Effector CD8-positive, alpha-beta T cell (primary cell): Measurements from ENCODE around the gene STKLD1.

Experiments
- DNase-seq: peaks from one replicate; lab custom pipeline; 2025; lab: John Stamatoyannopoulos, UW

Gene STKLD1

DNA sequence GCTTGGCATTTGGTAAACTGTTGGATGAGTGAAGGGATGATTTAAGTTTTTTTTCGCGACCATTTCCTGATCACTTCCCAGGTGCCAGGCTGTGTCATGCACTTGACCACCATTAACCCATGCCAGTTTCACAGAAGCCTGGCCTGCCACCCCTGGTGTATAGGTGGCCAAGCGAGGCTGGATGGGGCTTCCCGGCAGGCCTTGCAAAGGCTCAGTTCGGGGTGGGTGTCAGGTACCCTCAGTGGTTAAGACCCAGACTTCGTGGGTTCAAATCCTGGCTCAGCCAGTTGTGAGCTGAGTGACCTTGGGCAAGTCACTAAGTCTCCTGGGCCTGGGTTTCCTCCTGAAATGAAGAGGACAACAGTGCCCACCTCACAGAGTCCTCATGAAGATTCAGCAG lies 30.6 kb upstream of the STKLD1 start:
- DNase-seq = no peak

DNA sequence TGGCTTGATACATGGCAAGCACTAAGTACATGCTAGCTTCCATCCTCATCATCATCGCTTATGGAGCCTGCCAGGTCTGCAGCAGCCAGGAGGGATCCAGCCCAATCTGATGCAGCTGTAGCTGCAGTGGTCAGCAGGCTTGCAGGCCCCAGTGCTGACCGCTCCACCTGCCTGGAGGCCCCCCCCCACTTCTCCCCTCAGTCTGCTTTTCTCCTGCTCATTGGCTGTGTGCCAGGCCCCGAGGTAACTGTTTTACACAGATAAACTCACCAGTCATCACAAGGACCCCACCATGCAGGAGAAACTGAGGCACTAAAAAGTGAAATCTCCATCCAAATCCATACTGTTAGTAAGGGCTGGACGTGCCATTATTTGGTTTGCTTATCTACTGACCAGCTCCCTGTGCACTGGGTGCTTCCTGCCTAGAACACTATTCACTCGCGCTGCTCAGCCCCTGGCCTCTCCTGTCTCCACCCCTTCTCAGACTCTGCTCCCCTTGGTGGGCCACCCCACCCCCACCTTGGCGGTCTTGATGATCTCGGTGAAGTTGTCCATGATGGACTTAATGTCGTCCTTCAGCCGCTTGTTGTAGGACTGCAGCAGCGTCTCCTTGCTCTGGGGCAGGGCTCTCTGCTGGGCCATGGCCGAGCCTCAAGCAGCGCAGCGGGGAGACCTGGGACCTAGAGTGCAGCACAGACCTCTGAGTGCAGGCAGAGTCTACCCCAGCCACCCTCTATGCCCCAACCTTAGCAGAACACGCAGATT lies 30.0 kb upstream of the STKLD1 start:
- DNase-seq = no peak

DNA sequence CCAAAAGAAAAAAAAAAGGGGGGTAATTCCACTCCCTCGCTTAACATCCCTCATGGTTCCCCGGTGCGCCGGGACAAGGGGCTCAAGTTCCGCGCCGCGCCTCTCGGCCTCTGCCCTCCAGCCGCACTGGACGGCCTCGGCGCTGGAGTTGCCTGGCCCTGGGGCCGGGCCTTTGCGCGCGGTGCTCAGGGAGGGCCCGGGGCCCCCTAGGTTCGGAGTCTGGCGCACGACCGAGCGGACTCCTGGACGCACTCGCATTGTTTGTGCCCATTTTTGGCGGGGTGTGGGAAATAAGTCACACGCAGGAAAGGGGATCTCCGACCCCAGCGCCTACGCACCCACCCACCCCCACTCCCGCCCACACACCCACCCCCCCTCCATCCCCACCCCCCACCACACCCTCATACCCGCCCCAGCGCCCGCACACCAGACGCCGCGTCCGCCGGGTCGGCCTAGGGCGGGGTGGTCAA lies 28.6 kb upstream of the STKLD1 start:
- DNase-seq = peak; percentile 55

DNA sequence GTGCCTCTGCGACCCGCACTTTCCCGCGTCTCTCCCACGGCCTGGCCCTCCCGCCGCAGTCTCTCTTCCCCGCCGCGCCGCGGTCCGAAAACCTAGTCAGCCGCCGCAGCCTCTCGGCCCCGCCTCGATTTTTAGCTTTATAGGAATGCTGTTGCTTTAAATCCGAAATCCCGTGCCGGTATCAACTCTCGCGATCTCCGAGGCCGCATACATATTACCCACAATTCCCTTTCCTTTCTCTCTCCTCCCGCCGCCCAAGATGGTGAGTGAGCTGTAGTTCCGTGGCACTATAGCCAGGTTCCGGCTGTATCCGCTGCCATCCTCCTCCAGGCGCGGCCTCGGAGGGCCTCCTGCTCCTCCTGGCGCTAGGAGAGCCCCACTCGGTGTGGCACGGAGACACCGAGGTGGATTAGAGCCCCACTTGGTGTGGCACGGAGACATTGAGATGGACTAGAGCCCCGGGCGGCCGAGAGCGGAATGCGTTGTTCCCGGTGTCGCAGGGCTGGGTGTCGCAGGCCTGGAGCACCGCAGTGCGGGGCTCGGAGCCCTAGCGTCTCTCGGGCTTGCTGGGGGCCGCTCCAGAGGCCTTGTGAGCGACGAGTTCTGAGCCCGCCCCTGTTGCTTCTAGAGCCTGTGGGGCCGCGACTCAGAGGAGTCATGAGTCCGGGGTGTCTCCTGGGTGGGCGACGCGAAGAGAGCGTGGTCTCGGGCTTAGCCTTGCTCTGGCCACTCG lies 28.0 kb upstream of the STKLD1 start, which contains the start of the genes MED22 and RPL7A:
TSS of gene MED22 (minus strand) at position 147 of the 733 bp plus-strand sequence. CDS start 1,469 bp downstream, outside the sequence.
TSS of gene RPL7A (plus strand) at position 234 of the 733 bp plus-strand sequence. CDS start at position 260, 26 bp downstream.
- peak; percentile 83 for DNase-seq

DNA sequence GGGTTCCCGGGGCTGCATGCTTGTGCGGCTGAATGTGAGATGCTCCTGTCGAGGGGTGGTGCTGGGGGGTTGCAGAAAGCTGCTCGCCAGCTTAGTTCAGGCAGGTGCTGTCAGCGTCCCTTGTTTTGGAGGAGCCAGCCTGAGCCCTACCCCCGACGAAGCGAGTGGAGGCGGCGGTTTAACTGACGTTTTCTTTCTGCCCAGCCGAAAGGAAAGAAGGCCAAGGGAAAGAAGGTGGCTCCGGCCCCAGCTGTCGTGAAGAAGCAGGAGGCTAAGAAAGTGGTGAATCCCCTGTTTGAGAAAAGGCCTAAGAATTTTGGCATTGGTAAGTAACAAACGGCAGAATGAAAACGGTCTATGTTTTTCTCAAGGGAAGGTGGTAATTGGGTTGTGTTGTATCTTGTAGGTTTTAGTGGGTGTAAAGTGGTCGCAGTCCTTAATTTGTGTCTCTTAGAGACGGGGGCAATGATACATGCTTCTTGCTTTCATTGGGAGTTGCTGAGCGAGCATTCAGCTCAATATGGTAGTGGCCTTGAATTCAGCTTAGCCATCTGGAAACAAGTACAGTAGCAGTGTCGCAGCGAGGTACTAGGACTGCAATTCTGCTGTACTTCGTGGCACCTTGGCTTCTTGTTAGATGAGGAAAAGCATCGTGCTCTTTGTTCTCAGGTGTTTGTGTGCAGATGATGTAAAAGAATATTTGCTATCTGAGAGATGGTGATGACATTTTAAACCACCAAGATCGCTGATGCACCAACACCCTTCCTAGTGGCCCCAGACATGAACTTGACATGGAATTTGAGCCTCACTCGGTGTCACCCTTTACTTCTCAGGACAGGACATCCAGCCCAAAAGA lies 27.2 kb upstream of the STKLD1 start:
- DNase-seq = no peak

DNA sequence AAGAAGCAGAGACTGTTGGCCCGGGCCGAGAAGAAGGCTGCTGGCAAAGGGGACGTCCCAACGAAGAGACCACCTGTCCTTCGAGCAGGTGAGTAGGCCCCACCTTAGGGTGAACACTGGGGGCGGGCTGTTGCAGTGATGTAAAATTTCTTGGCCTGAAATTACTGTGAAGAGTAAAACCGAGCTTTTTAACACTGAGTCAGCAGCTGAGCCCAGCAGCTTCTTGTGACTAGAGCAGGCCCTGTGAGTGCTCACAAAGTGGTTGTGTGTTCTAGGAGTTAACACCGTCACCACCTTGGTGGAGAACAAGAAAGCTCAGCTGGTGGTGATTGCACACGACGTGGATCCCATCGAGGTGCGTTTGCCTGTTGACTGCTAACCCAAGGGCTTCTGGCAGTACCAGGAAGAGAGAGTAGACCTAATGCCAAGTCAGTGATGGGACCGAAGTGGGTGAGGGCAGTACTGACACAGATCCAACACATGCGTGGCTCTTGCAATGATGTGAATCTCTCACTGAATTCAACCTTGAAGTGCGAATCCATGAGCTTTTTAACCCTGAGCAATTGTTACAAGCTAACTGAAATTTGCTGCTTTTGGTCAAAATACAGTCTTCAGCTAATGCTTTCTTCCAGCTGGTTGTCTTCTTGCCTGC lies 26.1 kb upstream of the STKLD1 start:
- DNase-seq = no peak

DNA sequence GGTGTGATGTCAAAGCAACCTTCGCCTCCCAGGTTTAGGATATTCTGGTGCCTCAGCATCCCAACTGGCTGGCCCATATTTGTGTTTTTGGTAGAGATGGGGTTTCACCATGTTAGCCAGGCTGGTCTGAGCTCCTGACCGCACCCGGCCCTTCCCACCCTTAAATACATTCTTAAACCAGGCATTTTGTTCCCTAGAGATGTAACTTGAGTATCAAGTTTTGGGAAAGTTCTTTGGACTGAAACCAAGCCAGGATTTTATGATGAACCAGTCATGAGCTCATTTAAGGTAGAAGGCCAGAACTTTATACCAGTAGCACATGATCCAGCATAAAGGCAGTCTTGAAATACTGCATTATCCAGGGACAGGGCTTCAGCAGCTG lies 24.6 kb upstream of the STKLD1 start:
- no peak for DNase-seq

DNA sequence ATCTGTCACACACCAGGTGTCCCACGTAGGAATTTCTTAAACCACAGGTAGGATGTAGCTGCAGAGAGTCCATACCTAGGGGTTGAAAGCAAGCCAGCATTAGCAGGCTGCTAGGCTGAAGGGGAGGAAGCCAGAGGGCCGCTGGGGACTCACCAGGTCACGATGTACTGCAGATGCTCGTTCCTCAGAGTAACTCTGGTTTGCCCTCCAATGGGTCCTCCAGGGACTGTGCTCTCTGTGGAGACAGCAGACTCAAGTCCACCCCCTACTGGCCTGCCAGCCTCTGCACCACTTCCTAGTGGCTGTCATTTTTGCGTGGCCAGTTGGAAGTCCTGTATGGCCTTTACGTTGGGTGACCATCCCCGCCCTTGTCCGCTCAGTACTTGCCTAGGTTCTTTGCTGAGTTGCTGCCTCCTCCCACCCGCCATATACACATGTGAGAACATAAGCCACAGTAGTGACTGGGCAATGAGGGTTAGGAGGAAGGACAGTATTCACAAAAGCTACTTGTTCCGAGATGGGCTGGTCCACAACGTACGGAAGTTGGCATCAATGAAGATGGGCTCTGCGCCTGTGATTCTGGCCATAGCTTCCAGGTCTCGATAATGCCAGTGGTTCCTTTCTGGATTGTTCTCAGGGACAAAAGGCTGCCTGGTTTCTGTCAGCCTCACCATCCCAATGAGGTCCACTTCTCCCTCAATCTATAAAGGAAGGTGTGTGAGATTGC lies 24.1 kb upstream of the STKLD1 start:
- DNase-seq = no peak

DNA sequence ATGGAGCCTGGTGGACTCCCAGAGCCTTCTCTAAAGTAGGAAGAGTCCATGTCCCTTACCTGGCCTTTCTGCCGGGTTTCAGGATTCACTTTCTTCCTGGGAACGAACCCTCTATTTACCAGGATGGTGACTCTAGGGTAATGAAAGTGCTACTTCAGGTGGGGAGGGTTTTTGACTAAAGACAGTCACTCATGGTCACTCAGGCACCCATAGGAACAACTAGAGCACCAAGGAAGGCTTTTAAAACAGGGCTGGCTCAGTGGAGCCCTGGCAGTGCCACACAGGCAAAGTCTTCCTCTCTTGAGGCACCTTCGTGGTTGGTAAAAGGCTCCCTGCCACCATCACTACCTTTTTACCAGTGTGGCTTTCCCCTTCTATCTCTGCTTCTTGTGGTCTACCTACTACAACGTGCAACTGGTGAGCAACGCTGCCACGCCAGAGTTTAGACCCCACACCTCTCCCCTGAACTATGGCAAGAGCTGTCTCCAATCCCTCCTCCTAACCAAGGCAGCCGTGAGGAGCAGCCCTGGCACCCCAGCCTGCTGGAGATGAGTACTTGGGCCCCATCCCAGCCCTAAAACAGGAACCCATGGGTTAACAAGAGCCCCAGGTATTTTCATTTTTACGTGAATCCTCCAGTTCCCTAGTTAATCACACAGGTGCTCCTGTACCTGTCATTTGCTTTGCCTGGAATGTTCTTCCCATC lies 23.4 kb upstream of the STKLD1 start:
- no peak for DNase-seq

DNA sequence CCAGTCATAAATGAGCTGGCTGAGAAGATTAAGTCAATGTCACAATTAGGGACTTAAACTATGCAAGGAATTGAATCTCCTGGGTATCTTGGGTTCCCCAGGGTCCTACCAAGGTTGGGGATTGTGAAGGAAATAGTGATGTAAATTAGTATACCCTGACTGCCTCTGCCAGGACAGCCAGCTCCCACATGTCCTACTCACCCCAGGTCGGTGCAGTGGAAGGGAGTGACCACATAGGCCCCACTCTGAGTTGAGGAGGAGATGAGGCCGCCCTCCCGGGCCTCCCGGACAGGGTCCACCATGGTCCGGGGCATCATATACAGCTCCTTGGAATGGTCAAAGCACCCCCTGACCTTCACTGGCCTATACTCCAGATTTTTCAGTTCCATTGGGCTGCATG lies 22.6 kb upstream of the STKLD1 start:
- no peak for DNase-seq

DNA sequence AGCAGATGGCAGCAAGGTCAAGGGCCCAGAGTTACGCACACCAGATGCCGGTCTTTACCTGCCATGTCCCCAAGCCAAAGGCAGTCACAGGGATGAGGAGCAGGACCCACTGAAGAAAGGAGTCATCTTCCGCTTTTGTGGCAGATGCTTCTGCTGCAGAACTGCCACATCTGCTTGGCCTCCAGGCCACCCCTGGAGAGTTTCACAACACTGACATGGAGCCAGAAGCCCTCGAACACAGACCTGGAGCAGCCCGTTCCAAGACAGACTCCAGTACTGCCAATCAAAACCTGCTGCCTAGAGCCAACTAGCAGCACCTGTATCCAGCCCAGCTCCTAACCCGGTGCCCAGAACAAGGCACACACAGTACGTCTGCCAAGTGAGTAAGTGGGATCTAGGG lies 21.4 kb upstream of the STKLD1 start:
- no peak for DNase-seq

DNA sequence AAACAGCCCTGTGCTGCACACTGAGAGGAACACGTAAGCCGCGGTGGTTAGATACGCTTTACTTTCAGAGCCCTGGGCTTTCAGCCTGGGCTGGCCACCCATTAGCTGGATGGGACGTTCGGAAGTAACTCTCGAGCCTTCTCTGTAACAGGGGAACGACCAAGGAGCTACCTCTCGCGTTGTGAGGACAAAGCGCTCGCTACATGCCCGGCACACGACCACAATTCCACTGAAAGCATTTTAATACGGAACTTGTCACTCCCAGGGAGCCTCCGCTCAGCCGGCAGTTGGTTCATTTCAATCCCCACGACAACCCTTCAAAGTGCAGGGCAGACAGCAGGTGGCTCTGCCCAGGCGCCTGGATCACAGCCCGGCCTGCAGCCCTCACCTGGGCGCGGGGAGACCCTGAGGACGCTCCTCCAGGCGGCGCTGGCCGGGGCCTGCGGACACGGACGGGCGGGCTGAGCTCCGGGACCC lies 20.2 kb upstream of the STKLD1 start:
- no peak for DNase-seq

DNA sequence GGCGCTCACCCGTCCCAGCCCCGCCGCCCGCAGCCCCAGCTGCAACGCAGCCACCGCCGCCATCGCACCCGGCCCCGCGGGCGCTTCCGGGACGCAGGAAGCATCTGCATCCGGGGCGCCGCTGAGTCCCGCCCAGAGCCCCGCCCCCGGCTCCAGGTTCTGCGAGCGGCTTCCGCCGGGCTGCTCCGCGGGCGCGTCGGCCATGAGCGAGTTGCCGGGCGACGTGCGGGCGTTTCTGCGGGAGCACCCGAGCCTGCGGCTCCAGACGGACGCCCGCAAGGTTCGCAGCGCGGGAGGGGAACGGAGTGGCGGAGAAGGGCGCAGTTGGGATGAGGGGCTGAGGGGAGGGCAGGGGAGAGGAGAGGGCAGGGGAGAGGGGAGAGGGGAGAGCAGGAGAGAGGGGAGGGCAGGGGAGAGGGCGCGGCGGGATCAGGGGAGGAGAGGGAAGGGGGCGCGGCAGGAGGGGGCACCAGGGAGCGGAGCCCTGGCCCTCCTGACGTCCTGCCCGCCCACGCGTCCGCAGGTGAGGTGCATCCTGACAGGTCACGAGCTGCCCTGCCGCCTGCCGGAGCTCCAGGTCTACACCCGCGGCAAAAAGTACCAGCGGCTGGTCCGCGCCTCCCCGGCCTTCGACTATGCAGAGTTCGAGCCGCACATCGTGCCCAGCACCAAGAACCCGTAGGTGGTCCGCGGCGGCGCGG lies 19.6 kb upstream of the STKLD1 start, which contains the start of the genes SURF1 and SURF2:
TSS of gene SURF1 (minus strand) at position 97 of the 701 bp plus-strand sequence. CDS start at position 63, 34 bp downstream.
TSS of gene SURF2 (plus strand) at position 160 of the 701 bp plus-strand sequence. CDS start at position 203, 43 bp downstream.
- DNase-seq = peak; percentile 77

DNA sequence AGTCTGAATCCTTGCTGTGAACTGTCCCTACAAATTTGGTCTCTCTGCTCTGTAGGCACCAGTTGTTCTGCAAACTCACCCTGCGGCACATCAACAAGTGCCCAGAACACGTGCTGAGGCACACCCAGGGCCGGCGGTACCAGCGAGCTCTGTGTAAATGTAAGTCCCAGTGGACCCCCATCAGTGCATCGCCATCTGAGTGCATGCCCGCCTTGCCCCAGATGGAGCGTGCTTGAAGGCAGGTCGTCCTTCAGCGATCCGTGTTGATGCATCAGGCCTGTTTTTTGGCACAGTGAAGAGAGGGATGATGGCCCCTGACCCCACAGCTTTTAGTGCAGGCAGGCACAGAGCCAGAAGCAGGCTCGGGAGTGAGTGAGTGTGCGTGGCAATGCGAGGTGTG lies 18.5 kb upstream of the STKLD1 start:
- no peak for DNase-seq

DNA sequence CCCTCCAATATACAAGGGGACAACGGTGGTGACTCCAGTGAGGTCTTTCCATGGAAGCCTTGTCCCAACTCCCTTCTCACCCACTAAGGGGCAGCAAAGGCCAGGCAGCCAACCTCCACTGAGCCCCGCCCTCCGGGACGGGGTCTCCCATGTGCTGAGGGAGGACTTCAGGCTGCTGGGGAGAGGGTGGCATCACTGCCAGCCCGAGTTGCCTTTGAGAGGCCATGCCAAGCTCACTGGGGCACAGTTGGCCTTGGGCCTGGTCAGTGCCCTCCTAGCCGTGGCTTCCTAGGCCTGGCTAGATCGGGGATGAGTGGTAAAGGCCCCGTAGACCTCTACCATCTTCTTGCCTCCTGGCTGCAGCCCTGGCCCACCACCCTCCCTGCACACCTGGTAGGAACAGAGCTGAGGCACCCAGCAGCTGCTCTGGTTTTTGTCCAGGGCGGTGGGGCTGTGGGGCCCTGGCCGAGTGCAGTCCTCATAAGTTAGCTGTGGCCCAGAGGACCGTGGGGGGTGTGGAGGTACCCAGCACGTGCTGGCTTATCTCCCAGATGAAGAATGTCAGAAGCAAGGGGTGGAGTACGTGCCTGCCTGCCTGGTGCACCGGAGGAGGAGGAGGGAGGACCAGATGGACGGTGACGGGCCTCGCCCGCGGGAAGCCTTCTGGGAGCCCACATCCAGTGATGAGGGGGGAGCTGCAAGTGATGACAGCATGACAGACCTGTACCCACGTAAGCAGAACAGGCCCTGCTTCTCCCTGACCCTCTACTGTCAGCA lies 16.6 kb upstream of the STKLD1 start:
- no peak for DNase-seq

DNA sequence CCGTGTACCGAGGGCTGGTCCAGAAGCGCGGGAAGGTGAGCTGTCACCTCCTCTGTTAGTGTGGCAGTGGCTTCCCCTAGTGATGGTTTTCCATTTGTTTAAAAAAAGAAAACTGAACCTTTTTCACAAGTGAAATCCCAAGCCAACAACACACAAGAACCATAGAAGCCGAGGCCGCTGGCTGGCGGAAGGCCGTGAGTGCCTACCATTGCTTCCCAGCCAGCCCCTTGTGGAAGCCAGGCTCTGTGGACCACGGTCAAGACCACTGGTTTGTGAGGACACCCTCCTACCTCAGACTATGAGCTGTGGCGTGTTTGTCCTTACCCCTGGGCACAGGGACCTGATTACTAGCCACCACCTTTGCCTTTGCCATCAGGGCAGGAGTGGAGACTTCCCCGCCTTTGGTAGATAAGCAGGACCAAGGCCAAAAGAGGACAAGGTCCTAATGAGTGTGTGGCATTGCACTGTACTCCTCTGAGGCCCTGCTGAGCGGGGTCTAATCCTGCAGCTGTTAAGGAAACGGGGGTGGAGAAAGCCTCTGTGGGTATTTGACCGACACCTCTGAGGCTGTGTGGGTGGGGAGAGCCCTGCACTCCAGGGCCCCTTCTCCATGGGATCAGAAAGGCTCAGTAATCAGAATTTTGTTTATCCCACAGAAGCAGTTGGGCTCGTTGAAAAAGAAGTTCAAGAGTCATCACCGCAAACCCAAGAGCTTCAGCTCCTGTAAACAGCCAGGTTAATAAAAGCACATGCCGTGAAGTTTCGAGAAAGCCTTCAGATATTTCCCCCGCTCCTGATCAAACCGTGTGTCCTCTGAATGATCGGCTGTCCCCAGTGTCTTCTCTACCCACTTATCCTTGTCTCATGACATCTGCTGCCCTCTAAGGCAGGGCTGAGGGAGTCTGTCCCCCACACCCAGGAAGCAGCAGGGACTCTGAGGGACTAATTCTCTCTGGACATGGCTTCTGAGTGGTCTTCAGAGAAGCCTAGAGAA lies 15.5 kb upstream of the STKLD1 start:
- DNase-seq = no peak

DNA sequence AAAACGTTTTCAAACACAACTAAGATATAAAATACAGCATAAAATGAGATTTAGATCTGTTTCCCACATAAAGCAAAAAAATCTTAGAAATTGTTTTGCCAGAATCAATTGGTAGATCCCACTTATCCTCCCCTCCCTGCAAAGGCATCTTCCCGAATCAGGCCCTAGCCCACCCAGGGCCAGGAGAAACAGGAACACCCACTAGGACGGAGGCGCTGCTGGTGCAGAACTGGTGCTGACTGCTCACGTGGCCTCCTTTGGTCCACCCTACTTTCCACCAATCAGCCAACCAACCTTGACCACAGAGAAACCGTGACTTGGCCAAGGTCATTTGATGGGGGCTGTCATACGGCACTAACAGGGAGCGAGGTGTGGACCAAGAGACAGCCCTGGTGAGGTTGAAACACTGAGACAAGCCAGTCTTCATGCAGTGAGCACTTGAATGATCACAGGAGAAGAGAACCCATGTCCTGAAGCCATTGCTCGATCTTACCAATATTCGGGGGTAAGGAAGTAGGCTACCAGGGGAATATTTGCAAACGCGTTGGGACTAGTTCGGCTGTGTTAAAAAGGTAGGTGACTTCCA lies 14.6 kb upstream of the STKLD1 start:
- DNase-seq = no peak
